Stimulated activated CD8-positive, alpha-beta memory T cell treated with anti-CD3 and anti-CD28 coated beads, Interleukin-15, amount 100 ng/mL, for 1 hour (primary cell): ENCODE data around the gene ADGRF5.
"Not testable (repeated sequence)": the region's sequence is repeated elsewhere in the genome, so short reads cannot be mapped to it uniquely, and the experiment has no call there.

ENCODE experiments used
- DNase-seq: peaks from one replicate; pipeline ENCODE4 v3.0.0-alpha.2; 2020; ENCODE audit warnings: low read depth

Gene ADGRF5

GRCh38 chr6:46894433-46894832 is 27.3 kb downstream of the ADGRF5 start:
- no peak for DNase-seq

GRCh38 chr6:46893648-46894047 is 28.1 kb downstream of the ADGRF5 start:
- DNase-seq = no peak

- DNase-seq = no peak
Observed at GRCh38 chr6:46891252-46891795, 30.4 kb downstream of the ADGRF5 start.

- no peak for DNase-seq
Observed at GRCh38 chr6:46888578-46888977, 33.2 kb downstream of the ADGRF5 start.

GRCh38 chr6:46888031-46888430 is 33.7 kb downstream of the ADGRF5 start:
- no peak for DNase-seq

GRCh38 chr6:46882645-46883044 is 39.1 kb downstream of the ADGRF5 start:
- no peak for DNase-seq

GRCh38 chr6:46879003-46879402 is 42.7 kb downstream of the ADGRF5 start:
- no peak for DNase-seq

GRCh38 chr6:46876126-46876525 is 45.6 kb downstream of the ADGRF5 start:
- no peak for DNase-seq

- DNase-seq = no peak
Observed at GRCh38 chr6:46867411-46867810, 54.3 kb downstream of the ADGRF5 start.

- DNase-seq = no peak
Observed at GRCh38 chr6:46865221-46865620, 56.5 kb downstream of the ADGRF5 start.

GRCh38 chr6:46863791-46864190 is 57.9 kb downstream of the ADGRF5 start:
- DNase-seq = no peak

- no peak for DNase-seq
Observed at GRCh38 chr6:46862381-46862780, 59.4 kb downstream of the ADGRF5 start.

GRCh38 chr6:46855966-46856365 is 65.8 kb downstream of the ADGRF5 start:
- DNase-seq = not testable (repeated sequence)

- not testable (repeated sequence) for DNase-seq
Observed at GRCh38 chr6:46851576-46851975, 70.2 kb downstream of the ADGRF5 start.

- DNase-seq = no peak
Observed at GRCh38 chr6:46850792-46851191, 70.9 kb downstream of the ADGRF5 start.

- no peak for DNase-seq
Observed at GRCh38 chr6:46849361-46849690, 72.4 kb downstream of the ADGRF5 start.

- peak; percentile 27 for DNase-seq
Observed at GRCh38 chr6:46848684-46849360, 72.9 kb downstream of the ADGRF5 start.

- DNase-seq = no peak
Observed at GRCh38 chr6:46845126-46845525, 76.6 kb downstream of the ADGRF5 start.

GRCh38 chr6:46842252-46842846 is 79.4 kb downstream of the ADGRF5 start:
- DNase-seq = not testable (repeated sequence)

GRCh38 chr6:46838033-46838432 is 83.7 kb downstream of the ADGRF5 start:
- DNase-seq = no peak

- DNase-seq = not testable (repeated sequence)
Observed at GRCh38 chr6:46834991-46835390, 86.7 kb downstream of the ADGRF5 start.

GRCh38 chr6:46834257-46834916 is 87.4 kb downstream of the ADGRF5 start:
- not testable (repeated sequence) for DNase-seq

- no peak for DNase-seq
Observed at GRCh38 chr6:46832816-46833215, 88.9 kb downstream of the ADGRF5 start.
